ENCODE data around the gene SPEM3.
A peak's percentile ranks its signal among the peaks of the same experiment; 100 is the strongest.

Gene SPEM3

DNA sequence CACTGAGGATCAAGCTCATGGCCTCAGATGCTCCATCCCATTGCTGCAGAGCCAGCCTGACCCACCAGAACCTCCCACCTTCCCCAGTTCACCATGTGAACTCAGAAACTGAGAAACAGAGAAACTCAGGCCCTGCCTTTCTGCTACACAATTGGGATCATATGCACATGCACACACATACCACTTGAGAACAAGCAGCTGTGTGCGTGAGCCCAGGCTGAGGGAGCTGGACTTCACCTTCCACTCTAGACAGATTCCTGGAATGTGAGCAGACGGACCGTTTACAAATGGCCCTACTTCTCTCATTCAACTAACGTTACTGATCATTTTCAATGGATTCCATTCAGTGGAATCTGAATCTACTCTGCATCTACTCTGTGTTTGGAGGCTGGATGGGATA, 5.0 kb upstream of the SPEM3 start:
- no peak for DNase-seq

DNA sequence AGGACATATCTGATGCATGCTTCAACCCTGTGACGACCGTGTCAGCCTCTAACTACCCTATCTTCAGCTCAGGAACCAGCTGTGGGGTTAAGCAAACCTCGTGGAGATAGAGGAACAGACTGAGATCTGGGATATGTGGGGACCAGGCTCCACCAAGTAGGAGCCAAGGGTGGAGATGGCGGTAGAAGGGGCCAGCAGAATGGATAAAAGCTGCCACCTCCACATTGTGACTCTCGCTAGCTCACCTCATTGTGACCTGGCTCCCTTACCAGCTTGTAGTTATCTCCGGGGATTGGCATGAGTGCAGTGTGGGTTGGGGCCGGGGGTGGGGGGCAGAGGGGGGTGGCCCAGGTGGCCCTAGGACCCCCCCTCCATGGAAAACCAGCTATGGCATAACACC, 3.3 kb upstream of the SPEM3 start, which contains the start of gene SPEM2:
TSS of gene SPEM2 (plus strand) at position 301 of the 400 bp plus-strand sequence. CDS start at position 374, 73 bp downstream.
- DNase-seq = no peak

DNA sequence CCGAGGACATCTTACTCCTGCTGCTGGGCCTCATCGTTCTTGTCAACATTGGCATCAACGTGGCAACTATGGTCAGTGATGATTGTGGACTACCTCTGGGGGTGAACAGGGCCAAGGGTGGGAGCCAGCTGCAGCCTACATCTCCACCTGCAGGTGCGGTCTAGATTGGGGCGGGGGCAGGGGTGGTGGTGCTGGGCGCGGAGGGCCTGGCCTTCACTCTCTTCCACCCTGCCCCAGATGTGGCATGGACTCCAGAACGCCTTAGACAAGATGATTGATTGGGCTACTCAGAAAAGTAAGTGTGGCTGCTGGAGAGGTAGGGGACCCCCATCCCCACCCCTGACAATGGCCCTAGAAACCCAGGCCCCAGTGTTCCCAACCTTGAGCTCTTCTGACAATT, 2.9 kb upstream of the SPEM3 start:
- no peak for DNase-seq

DNA sequence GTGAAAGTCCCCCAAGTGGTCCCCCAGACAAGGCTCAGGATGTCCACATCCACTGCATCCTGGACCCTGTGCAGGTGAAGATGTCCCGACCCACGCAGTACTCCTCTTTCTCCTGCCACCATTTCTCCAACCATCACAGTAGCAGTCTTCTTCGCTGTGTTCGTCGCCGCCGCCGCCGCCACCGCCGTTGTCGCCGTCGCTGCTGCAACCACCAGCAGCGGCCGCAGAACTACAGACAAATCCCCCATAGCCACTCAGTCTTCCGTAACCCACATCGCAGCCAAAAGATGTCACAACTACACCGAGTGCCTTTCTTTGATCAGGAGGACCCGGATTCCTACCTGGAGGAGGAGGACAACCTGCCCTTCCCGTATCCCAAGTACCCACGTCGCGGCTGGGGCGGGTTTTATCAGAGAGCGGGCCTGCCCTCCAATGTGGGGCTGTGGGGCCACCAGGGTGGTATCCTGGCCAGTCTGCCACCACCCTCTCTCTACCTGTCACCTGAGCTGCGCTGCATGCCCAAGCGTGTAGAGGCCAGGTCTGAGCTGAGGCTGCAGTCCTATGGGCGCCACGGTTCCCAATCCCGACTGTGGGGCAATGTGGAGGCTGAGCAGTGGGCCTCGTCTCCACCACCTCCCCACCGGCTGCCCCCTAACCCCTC, 2.3 kb upstream of the SPEM3 start:
- no peak for DNase-seq

DNA sequence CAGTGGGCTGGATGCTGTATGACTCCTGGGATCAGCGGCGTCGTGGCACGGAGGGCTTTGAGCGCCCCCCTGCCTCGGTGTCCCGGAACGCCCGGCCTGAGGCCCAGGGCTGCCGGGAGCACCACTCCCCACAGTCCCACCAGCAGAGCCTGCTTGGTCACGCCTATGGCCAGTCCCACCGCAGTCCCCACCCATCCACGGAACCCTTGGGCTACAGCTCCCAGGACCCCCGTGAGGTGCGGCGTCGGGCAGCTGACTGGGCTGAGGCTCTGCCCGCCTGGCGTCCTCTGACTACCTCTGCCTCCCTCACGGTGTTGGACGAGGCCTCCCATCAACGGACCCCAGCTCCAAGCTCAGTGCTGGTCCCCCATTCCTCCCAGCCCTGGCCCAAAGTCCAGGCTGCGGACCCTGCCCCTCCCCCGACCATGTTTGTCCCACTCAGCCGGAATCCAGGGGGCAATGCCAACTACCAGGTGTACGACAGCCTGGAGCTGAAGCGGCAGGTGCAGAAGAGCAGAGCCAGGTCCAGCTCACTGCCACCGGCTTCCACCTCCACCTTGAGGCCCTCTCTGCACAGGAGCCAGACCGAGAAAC, 1.7 kb upstream of the SPEM3 start:
- DNase-seq = no peak

DNA sequence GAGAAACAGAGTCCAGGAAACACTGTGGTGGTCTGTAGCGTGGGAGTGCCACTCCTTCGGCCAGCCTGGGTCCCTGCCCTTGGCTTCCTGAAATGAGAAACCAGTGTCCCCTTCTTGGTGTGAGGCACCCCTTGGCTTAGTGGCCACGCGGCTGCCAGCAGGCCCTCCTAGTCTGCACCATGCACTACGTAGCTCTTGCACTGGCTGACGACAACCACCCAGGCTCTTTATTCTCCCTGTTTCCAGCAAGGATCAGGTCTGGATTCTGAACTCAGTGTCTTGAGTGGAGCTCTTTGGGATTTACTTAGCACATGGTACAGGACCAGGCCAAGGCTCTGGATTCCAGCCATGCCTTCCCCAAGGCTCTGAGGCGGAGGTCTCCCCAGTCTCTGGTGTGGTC, 1.1 kb upstream of the SPEM3 start:
- no peak for DNase-seq

DNA sequence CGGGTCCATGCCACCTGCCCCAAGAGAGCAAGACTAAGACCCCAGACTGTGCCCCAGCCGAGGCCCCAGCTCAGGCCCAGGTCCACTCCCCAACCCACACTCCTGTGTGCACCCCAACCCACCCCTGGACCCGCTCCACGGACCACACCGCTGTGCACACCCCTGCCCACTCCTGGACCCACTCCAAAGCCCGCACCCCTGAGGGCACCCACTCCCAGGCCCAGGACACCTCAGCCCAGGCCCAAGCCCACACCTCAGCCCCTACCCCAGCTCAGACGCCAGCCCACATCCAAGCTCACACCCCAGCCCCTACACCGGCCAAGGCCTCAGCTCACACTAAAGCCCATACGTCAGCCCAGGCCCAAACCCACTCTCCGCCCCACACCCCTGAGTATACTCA, 1.1 kb downstream of the SPEM3 start:
- no peak for DNase-seq

DNA sequence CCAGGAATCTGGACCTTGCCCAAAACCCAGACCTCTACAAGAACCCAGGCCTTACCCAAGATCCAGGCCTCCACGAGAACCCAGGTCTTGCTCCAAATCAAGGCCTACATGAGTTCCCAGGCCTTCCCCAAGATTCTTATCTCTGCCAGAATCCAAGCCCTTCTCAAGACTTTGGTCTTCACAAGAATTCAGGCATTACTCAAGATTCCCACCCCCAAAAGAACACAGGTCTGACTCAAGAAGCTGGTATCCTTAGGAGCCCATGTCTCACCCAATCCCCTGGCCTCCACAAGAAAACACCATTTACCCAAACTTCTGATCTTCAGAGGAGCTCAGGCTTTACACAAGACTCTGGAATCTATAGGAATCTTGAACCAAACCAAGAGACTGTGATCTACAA, 2.6 kb downstream of the SPEM3 start:
- no peak for DNase-seq

DNA sequence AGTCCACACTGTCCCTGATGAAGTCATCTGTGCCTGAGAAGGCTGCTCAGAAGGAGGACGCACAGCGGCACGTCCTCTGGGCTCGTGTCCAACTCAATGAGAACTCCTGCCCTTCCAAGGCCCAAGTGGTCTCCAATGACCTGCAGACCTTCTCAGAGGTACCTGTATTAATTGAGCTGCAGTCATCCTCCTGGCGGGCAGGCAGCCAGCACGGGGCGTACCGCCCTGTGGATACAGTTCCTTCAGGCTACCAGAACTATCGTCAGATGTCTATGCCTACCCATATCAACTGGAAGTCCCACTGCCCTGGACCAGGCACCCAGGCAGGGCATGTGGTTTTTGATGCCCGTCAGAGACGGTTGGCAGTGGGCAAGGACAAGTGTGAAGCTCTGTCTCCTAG, 3.6 kb downstream of the SPEM3 start:
- no peak for DNase-seq

DNA sequence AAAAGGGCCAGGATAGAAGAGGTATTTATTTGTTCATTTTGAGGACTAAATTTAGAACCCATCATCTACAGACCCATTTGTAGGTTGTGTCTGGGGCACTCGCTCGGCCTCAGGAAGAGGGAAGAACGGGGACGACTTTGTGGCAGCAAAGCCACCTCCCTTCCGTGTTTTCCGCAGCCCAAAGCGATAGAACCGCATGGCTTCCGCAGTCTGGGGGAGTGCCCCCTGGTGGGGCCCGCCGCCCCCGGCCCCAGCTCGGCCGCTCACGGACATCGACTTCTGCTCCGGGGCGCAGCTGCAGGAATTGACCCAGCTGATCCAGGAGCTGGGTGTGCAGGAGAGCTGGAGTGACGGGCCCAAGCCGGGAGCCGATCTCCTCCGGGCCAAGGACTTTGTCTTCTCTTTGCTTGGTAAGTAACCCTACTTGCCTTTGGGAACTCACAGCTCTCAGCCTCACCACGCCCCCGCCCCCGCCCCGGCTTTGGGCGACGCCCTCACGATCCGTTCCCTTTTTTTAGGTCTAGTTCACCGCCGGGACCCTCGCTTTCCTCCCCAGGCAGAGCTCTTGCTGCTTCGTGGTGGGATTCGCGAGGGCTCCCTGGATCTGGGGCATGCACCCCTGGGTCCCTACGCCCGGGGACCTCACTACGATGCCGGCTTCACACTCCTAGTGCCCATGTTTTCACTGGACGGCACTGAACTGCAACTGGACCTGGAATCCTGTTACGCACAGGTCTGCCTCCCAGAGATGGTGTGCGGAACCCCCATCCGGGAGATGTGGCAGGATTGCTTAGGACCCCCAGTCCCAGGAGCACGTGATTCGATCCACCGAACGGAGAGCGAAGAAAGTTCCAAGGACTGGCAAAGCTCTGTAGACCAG, 7.3 kb downstream of the SPEM3 start:
- DNase-seq = peak; percentile 68

DNA sequence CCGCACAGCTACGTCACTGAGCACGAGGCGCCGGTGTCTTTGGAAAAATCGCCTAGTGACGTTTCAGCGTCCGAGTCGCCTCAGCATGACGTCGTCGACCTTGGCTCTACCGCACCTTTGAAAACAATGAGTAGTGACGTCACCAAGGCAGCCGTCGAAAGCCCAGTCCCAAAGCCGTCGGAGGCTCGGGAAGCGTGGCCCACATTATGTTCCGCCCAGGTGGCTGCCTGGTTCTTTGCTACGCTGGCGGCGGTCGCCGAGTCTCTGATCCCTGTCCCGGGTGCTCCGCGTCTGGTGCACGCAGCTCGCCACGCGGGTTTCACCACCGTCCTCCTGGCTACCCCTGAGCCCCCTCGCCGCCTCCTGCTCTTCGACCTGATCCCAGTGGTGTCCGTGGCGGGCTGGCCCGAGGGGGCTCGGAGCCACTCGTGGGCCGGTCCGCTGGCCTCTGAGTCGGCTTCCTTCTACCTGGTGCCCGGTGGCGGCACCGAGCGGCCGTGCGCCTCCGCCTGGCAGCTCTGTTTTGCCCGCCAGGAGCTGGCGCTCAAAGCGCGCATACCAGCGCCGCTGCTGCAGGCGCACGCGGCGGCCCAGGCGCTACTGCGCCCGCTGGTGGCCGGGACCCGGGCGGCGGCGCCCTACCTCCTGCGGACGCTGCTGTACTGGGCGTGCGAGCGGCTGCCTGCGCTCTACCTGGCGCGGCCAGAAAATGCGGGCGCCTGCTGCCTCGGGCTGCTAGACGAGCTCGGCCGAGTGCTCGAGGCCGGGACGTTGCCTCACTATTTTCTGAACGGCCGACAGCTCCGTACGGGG, 8.1 kb downstream of the SPEM3 start:
- DNase-seq = peak; percentile 87

DNA sequence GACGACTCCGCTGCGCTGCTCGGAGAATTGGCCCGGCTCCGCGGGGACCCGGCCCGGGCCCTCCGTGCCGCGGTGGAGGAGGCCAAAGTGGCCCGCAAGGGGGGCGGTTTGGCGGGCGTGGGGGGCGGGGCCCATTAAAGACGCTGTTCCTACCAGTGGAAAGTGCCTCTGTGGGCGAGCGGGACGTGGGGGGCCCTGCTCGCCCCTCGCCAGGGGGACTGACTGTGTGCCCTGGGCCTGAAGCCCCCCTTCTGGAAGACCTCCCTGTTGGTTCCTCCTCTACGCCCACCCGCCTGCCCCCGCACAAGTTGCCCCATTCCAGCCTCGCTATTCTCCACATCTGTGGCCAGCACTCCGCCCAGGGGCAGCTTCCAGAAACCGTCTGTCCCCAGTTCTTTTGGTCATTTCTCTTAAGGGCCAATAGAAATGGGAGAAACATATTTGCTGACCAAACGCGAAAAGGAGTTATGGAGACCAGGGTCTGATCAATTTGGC, 8.8 kb downstream of the SPEM3 start:
- DNase-seq = no peak

DNA sequence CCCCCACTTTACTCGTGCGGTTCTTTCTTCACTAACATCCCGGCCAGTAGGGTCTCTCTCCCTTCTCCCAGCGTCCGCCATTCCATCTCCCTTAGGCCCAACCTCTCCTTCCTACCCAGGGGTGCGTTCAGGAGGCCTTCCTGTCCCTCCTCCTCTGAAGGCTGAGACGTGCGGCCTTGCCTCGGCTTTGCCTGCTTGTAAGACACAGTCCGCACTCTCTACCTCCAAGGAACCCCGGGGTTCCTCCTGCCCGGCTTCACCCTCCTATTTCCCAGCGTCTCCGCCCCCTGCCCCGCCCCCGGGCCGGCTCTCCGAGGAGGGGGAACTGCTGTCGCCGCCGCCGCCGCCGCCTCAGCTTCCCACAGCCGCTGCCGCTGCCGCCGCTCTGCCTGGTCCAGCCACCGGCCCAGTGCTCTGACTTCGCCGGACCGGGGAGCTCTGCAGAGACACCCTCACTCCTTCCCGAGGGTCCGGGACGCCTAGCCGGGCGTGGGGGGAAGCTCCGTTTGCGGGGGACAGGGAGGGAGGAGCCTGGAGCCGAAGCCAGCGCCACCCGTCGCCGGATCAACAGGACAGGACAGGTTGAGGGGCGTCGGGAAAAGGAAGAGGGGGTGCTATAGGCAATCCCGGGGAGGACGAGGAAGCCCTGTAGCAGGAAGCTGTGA, 9.4 kb downstream of the SPEM3 start:
- DNase-seq = peak; percentile 76

DNA sequence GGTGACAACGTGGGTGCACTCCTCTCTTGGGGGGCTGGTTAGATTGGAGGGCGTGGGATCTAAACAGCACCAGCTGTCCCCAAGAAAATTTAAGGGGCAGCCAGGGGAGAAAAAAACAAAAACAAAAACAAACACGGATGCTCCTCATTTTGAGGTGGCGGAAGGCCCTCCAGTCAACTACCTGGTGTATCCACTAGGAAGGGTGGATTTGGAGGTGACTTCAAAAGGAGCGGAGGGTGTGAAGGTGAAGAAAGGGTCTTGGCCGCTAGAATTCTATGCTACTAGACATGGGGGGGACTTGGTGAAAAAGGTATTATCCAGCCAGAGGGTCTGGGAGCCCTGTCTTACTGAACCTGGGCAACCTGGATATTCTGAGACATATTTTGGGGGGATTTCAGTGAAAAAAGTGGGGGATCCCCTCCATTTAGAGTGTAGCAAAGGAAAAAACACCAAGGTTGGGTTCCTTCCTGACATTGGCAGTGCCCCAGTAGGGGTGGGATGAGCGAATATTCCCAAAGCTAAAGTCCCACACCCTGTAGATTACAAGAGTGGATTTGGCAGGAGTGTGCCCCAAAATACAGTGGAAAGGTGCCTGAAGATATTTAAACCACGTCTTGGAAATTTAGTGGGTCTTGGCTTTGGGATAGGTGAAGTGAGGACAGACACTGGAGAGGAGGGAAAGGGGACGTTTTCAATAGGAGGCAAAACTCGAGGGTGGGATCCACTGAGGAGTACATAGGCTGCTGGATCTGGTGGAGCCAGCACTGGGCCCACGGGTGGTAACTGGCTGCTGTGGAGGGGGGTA, 10.2 kb downstream of the SPEM3 start:
- no peak for DNase-seq

DNA sequence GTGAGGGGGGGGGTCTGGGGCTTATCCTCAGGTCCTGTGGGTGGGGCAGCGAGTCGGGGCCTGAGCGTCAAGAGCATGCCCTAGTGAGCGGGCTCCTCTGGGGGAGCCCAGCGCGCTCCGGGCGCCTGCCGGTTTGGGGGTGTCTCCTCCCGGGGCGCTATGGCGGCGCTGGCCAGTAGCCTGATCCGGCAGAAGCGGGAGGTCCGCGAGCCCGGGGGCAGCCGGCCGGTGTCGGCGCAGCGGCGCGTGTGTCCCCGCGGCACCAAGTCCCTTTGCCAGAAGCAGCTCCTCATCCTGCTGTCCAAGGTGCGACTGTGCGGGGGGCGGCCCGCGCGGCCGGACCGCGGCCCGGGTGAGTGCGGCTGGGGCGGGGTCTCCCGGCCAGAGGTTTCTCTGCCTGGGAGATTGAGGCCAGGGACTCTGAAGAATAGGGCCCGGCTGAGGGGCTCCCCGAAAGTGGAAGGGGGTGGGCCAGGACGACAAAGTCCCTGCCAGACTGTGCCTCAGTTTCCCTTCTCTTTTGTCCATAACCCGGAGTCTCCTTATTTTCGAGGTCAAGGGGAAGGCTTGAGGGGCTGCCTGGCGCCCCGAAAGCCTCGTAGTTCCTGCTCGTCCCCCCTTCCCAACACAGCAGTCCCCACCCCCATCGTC, 10.9 kb downstream of the SPEM3 start, which contains the start of gene FGF11:
TSS of gene FGF11 (plus strand) at position 51 of the 651 bp plus-strand sequence. CDS start at position 160, 109 bp downstream.
- no peak for DNase-seq

DNA sequence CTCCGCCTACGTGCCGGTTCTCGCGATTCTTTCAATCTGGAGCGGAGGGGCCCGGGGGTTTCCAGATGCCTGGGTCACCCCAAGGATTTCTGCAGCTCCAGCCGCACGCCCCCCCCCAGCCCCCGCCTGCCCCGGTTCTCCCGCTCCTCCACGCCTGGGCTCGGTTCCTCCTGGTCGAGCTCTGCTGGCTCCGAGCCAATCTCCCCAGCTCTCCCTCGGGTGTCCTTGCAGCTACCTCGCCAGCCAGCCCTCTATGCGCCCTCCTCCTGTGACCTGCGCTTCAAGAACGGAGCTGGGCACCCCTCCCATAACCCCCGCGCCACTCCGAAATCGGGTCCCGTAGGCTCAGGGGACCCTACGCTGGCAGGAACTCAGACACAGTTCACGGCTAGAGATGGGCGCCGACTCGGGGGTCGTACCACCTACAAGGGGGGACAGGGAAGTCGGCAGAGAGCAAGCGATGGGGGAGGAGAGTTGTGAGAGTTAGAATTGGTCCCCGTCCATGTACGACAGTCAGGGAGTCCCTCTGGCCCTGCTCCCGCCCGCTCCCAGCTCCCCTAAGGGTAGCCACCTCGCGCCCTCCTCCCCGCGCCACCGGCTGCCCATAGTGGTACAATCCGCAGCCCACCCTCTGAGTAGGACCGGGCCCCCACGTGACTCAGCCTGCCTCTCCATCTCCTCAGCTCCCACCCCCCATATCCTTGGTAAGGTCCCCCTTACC, 11.6 kb downstream of the SPEM3 start:
- peak; percentile 61 for DNase-seq

DNA sequence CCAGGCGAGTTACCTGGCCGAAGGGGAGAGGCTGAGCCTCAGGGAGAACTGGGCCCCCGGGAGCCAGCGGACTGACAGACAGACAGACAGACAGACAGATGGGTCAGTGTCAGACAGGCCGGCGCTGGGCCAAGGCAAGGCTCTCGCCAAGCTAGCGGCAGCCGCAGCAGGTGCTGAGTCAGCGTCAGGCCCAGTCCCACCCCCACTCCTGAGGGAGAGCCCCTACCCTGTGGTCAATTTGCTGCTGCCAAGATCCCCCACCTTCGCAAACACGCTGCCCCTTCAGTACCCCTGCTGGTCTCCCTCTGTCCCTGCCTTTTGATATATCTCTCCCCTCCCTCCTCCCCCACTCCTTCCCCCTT, 12.2 kb downstream of the SPEM3 start:
- DNase-seq = peak; percentile 35

DNA sequence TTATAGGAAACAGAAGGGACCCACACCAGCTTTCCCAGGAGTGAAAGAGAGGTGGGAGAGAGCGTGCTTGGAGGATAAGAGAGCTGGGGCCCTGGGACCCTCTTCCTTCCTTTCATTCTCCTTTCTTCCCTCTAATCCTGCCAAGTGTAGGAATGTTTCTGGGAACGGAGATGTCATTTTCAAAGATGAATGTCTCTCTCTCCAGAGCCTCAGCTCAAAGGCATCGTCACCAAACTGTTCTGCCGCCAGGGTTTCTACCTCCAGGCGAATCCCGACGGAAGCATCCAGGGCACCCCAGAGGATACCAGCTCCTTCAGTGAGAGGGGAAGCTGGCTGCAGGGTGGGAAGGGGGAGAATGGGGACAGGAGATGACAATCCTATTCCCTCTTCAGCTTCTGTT, 12.6 kb downstream of the SPEM3 start:
- no peak for DNase-seq

DNA sequence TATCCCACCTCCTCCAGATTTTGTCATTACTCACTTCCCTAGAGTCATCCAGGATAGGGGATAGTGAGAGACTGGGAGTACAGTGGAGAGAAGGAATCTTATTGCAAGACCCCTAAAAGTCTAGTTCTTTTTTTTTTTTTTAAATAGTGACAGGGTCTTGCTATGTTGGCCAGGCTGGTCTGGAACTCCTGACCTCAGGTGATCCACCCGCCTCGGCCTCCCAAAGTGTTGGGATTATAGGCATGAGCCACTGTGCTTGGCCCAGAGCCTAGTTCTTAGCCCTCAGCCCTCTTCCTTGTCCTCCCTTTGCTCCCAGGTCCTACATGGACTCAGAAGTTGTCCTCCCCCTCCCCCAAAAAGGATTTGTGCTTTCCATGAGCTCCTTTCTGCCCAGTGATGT, 13.5 kb downstream of the SPEM3 start:
- DNase-seq = no peak

All from activated CD4-positive, alpha-beta T cell treated with anti-CD3 and anti-CD28 coated beads for 48 hours (primary cell).